ENCODE results near the gene NRP1. TPM values are rescaled to one million over a fixed set of nuclear protein-coding genes. Genes with fewer than 3 reads are reported as not detected.

The NRP1 gene
- total and polyA plus RNA-seq, 2 of the 8 experiments (the other 6 are each of a cell fraction or from before 2014, with no cell fraction given), result 1.2 to 2.1 TPM

DNA sequence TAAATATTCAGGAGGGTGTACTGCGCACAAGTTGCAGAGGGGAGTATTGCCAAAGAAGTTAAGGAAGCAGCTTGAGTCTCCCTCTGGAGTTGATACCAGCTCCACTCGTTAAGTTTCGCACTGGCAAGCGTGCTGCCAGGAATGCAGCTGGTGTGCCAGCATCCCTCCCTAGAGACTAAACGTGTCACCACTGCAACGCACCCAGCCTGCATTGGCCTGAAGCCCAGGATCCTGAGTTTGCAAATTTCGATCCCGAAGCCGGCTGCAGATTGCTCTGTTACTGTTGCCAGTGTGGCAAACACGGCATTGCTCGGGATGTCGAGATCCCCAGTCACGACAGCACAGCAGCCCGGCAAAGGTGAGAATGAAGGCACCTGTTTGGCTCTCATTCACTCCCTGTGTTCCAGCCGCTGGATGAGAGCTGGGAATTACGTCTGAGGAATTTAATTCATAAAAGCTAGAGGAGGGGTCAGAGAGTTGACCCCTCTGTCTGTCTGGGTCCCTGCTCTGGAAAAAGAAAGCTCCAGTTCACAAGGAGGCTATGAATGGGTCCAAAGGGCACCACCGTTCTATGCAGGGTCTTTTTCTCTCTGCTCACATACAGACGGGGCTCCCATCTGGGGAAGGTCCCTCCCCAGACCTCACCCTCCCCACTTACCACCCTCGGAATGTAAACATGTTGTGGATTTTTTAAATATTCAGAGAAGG is 61.0 kb downstream of the NRP1 start:
- Histone ChIP-seq H3K4me1 (replicated peaks in 1 of 4; ENCODE audit: control insufficient read depth in 3 of 4, insufficient read depth in 4 of 4, low read length in 3 of 4) (peaks cover 2 to 11% (median 7%) of the 10 kb centered on the region in 4 experiments), H3K4me2 (ENCODE audit: insufficient read depth in 1 of 2, low read depth in 2 of 2, low read length in 2 of 2) (no peak overlapping the region), H3K9me3 (ENCODE audit: insufficient read depth in 2 of 2, low read depth in 1 of 2, low read length in 1 of 2) (no peaks in the 10 kb centered on the region), H3K27me3 (replicated peaks in 1 of 4; ENCODE audit: control insufficient read depth in 3 of 4, extremely low read depth in 1 of 4, insufficient read depth in 3 of 4, low read length in 3 of 4) (no peaks in the 10 kb centered on the region), H2BK15ac (ENCODE audit: low read length) (no peak overlapping the region), H4K20me1 (replicated peaks in 1 of 2; ENCODE audit: control insufficient read depth in 1 of 2, insufficient read depth in 2 of 2, low read length in 2 of 2) (no peaks in the 10 kb centered on the region), H3K18ac (ENCODE audit: extremely low read depth, low read length) (no peak overlapping the region; the same call in 1 of the 2 replicates), H3K79me2 (ENCODE audit: control insufficient read depth in 1 of 2, insufficient read depth in 2 of 2, low read length in 2 of 2) (no peaks in the 10 kb centered on the region), H2AFZ (ENCODE audit: low read length) (peak overlapping the region; percentile 63; the same call in 1 of the 2 replicates), H3K36me3 (ENCODE audit: control insufficient read depth in 2 of 4, insufficient read depth in 4 of 4, low read length in 3 of 4) (no peaks in the 10 kb centered on the region), H3K79me1 (ENCODE audit: low read depth, low read length) (no peaks in the 10 kb centered on the region), H3K14ac (ENCODE audit: insufficient read length) (no peak overlapping the region), H2BK5ac (ENCODE audit: low read depth, low read length) (no peak overlapping the region), H4K91ac (replicated peaks; ENCODE audit: insufficient read length, low read length) (no peak overlapping the region), H2BK12ac (ENCODE audit: low read depth, low read length) (no peak overlapping the region), H3K27ac (ENCODE audit: low read depth, low read length) (no peak overlapping the region), H3K23ac (ENCODE audit: insufficient read length) (no peak overlapping the region), H4K5ac (ENCODE audit: insufficient read length, low read depth, low read length) (no peak overlapping the region), H3K9ac (replicated peaks in 1 of 4; ENCODE audit: extremely low read depth in 1 of 4, low read depth in 3 of 4, low read length in 3 of 4) (no peak overlapping the region), H2AK5ac (ENCODE audit: low read depth, low read length) (no peak overlapping the region), H3K4ac (replicated peaks; ENCODE audit: insufficient read length, low read depth, low read length) (no peak overlapping the region), H3K56ac (replicated peaks; ENCODE audit: insufficient read length, low read depth, low read length) (no peak overlapping the region), H3K4me3 (ENCODE audit: extremely low read depth in 1 of 4, insufficient read depth in 2 of 4, low read depth in 3 of 4, low read length in 4 of 4) (no peak overlapping the region), H2BK20ac (ENCODE audit: low read length) (no peak overlapping the region), H2BK120ac (replicated peaks; ENCODE audit: low read depth, low read length) (no peak overlapping the region), H3K23me2 (ENCODE audit: low read depth, low read length) (no peaks in the 10 kb centered on the region), H4K8ac (ENCODE audit: extremely low read depth, insufficient read depth, low read length) (no peak overlapping the region; the same call in 1 of the 2 replicates)
- TF ChIP-seq RFX5 (IDR thresholded peaks at IDR 0.05; ENCODE audit: borderline replicate concordance, low read depth, low read length) (peak; percentile 68; the same call in 1 of the 2 replicates), RBBP5 (IDR thresholded peaks at IDR 0.05; ENCODE audit: borderline replicate concordance, low read depth, low read length) (no peak), POLR2A (IDR thresholded peaks at IDR 0.05; ENCODE audit: control extremely low read depth in 1 of 2, low read depth in 2 of 2, low read length in 2 of 2) (no peak), TEAD4 (IDR thresholded peaks at IDR 0.05; ENCODE audit: low read depth, low read length) (0 out of 2 replicates have a peak, but pooled peaks have one; percentile 39)
- 70% methylated on average over 19 of the region's 19 CpGs; no CpG with 5 or more reads in 1 of the 2 experiments for WGBS, 2 experiments (ENCODE audit: extremely low coverage in 1 of 2, insufficient coverage in 1 of 2, insufficient read length in 1 of 2, insufficient replicate concordance in 2 of 2, low coverage in 1 of 2, low lambda C conversion rate in 2 of 2, missing lambda C conversion rate in 1 of 2)
- peak in 1 of 2 experiments; percentile 58 for DNase-seq (ENCODE audit: low read depth in 1 of 2, low spot score in 2 of 2)
- CTCF ChIA-PET (ENCODE audit: partially characterized antibody), result interaction anchor here (1.4 kb wide), 1 partner anchor 120 kb away, joined by 3 read pairs; no protein-coding TSS in a partner anchor
- FAIRE-seq, result no peak
- POLR2A ChIA-PET (ENCODE audit: partially characterized antibody), result no interaction called here
